ENCODE data around the gene ZNF598. TPM values are rescaled to one million over a fixed set of nuclear protein-coding genes. Genes with fewer than 3 reads are reported as not detected.

ZNF598 gene
- total RNA-seq, 1 donor from 2014 or later: 48.8 TPM

- TF ChIP-seq, protein P1, sequence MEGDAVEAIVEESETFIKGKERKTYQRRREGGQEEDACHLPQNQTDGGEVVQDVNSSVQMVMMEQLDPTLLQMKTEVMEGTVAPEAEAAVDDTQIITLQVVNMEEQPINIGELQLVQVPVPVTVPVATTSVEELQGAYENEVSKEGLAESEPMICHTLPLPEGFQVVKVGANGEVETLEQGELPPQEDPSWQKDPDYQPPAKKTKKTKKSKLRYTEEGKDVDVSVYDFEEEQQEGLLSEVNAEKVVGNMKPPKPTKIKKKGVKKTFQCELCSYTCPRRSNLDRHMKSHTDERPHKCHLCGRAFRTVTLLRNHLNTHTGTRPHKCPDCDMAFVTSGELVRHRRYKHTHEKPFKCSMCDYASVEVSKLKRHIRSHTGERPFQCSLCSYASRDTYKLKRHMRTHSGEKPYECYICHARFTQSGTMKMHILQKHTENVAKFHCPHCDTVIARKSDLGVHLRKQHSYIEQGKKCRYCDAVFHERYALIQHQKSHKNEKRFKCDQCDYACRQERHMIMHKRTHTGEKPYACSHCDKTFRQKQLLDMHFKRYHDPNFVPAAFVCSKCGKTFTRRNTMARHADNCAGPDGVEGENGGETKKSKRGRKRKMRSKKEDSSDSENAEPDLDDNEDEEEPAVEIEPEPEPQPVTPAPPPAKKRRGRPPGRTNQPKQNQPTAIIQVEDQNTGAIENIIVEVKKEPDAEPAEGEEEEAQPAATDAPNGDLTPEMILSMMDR (conservative IDR thresholded peaks at IDR 0.05; ENCODE audit: low read depth, low read length): no peak
- no peak for DNase-seq (ENCODE audit: low read depth)
- no peak overlapping the region for H3K4me3 ChIP-seq (ENCODE audit: low read depth, low read length)
Measured at GRCh38 chr16:2032285-2033056, 22.9 kb upstream of the ZNF598 start.

- H3K4me3 ChIP-seq (ENCODE audit: low read depth, low read length): no peak overlapping the region
- TF ChIP-seq, protein P1 (conservative IDR thresholded peaks at IDR 0.05; ENCODE audit: low read depth, low read length): no peak
- DNase-seq (ENCODE audit: low read depth): no peak
Measured at GRCh38 chr16:2031081-2031577, 21.5 kb upstream of the ZNF598 start.

GRCh38 chr16:2030036-2030435 lies 20.4 kb upstream of the ZNF598 start:
- no peak for DNase-seq (ENCODE audit: low read depth)
- TF ChIP-seq, protein P1 (conservative IDR thresholded peaks at IDR 0.05; ENCODE audit: low read depth, low read length): no peak
- H3K4me3 ChIP-seq (ENCODE audit: low read depth, low read length): no peak overlapping the region

- TF ChIP-seq, protein P1 (conservative IDR thresholded peaks at IDR 0.05; ENCODE audit: low read depth, low read length): no peak
- DNase-seq (ENCODE audit: low read depth): no peak
Measured at GRCh38 chr16:2029350-2029749, 19.7 kb upstream of the ZNF598 start.

GRCh38 chr16:2028620-2029220 lies 19.1 kb upstream of the ZNF598 start:
- no peak for DNase-seq (ENCODE audit: low read depth)
- H3K4me3 ChIP-seq (ENCODE audit: low read depth, low read length): no peak overlapping the region
- TF ChIP-seq, protein P1 (conservative IDR thresholded peaks at IDR 0.05; ENCODE audit: low read depth, low read length): no peak

More at GRCh38 chr16:2029350-2029749, 19.7 kb upstream of the ZNF598 start:
- no peak overlapping the region for H3K4me3 ChIP-seq (ENCODE audit: low read depth, low read length)

GRCh38 chr16:2028146-2028545 lies 18.5 kb upstream of the ZNF598 start:
- no peak for DNase-seq (ENCODE audit: low read depth)
- no peak overlapping the region for H3K4me3 ChIP-seq (ENCODE audit: low read depth, low read length)
- TF ChIP-seq, protein P1 (conservative IDR thresholded peaks at IDR 0.05; ENCODE audit: low read depth, low read length): no peak
